GM19452 (cell line): ENCODE measurements around the gene PML.

Source experiments
- ATAC-seq: cut with Tn5 transposase; IDR thresholded peaks from one replicate; pipeline ENCODE4 v1.9.1; 2021; ENCODE audit not compliant: unreplicated experiment

PML gene

GRCh38 chr15:73994413-73994883 lies at the start of gene PML:
TSS of gene PML (plus strand) at chr15:73994716. CDS start at chr15:73994813, 97 bp downstream.
- peak; percentile 77 for ATAC-seq

DNA sequence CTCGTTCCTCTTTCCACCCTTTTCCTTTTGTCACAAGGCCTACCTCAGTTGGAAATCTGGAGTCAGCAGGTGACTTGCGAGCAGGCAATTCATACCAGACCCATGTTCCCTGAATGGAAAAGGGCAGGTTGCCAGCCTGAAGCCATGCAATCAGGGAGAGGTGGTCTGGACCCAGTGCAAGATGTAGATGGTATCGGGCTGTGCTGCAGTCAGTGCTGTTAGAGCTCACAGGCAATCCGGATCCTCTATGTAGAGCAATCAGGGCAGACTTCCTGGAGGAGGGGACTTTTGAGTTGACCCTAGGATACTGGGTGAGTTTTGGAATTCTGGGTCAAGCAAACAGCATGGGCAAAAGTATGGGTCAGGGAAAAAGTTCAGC lies 49.4 kb upstream of the PML start:
- no peak for ATAC-seq

GRCh38 chr15:73946046-73946721 lies 48.3 kb upstream of the PML start:
- ATAC-seq, result no peak

DNA sequence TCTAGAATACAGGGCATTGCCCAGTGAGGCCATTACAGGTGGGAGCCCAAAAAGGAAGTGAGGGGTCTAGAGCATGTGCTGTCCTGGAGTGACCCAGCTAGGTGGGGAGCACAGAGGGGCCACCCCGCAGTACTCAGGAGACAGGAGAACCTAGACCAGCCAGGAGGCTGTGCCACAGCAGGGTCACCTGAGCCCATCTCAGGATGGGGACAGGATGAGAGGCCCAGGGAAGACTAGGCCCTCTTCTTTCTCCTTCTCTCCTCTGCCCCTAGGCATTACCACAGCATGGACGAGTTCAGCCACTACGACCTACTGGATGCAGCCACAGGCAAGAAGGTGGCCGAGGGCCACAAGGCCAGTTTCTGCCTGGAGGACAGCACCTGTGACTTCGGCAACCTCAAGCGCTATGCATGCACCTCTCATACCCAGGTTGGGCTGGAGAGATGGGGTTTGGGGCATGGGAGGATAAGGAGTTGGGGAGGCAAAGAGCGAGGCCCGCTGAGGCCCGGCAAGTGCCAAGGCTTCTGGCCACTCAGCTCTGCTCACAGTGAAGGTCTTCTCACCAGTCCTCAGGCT lies 47.6 kb upstream of the PML start:
- no peak for ATAC-seq

DNA sequence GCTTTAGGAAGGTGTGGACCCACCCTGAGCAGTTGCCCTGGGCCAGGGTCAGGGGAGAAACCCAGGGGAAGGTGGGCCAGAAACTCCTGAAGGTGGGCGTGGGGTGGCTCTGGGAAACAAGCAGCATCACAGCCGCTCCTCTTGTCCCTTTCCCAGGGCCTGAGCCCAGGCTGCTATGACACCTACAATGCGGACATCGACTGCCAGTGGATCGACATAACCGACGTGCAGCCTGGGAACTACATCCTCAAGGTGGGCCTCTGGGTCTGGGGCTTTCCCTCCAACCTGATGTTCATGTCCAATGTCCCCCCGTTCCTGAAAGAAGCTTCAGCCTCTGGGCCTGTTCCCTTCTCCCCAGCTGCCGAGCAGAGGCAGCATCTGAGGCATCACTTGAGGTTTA lies 46.9 kb upstream of the PML start:
- no peak for ATAC-seq

- ATAC-seq, result no peak
These were observed 46.1 kb upstream of the PML start for GRCh38 chr15:73948396-73948795.

DNA sequence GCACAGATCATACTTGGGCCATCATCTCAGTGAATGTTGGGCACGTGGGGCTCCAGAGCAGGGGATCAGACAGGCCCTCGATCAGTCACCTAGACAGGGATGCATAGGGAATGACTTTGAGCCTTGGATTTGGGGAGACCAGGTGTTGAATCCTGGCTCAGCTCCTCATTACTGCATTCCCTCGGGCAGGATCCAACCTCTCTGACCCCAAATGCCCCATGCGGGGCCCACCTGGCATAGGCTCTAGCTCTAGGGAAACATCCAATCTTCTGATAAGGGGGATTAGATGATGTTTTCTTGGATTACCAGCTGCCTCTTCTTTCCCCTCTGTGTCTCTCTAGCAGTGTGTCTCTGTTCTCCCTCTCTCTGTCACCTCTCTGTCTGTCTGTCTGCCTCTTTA lies 45.5 kb upstream of the PML start:
- no peak for ATAC-seq

DNA sequence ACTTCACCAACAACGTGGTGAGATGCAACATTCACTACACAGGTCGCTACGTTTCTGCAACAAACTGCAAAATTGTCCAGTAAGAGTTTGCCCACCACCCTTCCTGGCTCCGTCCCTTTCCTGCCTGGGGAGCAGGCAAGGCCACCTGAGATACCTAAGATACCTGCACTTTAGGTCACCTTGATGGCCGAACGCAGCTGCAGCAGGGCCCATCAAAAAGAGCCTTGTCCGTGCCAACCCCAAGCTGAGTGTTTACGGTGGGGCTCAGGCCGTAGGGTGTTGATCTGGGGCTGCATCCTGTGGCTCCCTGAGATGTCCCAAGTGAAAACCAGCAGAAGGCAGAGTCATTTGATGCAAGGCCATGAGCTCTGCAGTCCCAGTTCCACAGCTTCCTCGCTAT lies 45.0 kb upstream of the PML start:
- no peak for ATAC-seq

DNA sequence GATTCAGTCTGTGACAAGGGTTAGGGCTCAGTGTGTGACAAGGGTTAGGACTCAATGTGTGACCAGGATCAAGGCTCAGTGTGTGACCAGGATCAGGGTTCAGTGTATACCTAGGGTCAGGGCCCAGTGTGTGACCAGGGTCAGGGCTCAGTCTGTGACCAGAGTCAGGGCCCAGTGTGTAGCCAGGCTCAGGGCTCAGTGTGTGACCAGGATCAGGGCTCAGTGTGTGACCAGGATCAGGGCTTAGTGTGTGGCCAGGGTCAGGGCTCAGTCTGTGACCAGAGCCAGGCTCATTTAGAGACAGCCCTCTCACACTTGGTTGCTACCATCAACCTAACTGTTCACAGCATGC lies 44.1 kb upstream of the PML start:
- no peak for ATAC-seq

DNA sequence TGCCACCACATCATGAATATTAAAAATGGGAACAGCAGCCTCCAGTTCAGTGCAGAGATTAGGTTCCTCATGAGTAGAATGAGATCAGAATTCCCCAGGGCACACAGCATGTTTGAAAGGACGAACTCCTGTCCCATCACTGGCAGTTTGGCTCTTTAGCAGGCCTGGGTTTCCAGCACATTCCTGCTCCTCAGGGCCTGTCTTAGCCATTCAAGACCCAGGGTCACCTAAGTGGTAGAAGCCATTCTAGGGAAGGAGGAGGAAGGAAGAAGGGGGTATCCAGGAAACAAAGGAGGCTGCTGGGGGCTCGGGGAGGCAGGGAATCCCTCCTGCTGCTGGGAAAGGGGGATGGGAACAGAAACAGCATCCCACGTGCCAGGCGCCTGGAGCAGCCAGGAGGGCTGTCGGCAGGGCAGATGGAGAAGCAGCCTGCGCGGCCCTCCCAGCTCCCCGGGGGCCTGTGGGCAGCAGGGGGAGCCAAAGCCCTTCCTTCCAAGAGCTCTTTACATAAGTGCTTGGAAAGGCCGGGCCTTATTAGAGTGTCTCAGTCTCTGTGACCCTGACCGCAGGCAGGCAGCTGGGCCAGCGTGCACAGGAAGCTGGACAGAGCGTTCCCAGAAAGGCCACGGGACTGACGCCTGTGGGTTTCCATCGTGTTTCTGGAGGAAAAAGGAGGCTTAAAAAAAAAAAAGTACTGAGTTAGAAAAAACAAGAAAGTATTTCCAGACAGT lies 43.5 kb upstream of the PML start:
- ATAC-seq, result no peak

DNA sequence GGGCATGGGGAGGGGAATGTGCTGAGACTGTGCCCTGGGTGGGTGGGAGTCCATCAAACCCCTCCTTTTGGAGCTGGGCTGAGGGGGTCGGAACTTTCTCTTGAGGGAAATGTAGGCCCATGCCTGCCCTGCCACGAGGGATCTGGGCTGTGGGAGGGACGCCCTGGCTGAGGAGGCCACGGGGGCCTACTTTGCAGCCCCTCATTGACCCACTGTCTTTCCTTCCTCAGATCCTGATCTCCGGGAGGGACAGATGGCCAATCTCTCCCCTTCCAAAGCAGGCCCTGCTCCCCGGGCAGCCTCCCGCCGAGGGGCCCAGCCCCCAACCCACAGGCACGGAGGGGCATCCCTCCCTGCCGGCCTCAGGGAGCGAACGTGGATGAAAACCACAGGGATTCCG lies 42.9 kb upstream of the PML start:
- no peak for ATAC-seq

- no peak for ATAC-seq
These were observed 42.2 kb upstream of the PML start for GRCh38 chr15:73952171-73952912.

DNA sequence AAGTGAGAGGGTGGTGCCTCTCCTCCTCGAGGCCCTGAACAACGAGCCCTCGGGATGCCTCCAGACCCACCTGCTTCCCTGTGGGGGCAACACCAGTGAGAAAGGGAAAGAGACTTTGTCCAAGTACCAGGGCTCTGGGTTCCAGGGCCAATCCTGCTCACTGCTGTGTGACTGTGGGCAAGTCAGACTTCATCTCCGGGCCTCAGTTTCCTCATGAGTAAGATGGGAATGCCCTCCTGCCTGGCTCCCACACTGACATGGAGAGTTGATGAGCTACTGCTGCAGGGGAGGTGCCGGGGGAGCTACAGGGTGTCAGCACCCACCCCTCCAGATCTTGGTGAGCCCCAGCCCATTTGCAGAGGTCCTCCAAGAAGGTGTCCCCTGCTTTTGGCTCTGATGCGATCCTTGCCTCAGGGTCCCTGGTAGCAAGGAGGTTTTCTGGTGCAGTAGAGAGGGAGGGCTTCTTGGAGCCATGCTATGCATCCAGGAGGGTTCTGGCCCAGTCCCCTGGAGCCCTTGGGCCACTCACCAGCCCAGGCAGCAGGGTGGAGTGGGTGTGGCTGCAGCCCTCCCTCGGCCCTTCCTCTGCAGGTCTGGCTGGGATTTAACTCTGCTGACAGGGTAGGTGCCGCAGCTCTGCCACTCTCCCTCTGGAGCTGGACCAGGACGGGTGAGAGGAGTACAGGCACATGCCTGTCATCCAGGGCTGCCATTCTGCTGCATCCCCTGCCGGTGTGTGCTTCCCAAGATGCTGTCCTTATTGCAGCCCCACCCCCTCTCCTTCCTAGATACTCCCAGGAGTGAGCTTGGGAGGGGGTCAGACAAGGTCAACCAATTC lies 41.4 kb upstream of the PML start:
- no peak for ATAC-seq

DNA sequence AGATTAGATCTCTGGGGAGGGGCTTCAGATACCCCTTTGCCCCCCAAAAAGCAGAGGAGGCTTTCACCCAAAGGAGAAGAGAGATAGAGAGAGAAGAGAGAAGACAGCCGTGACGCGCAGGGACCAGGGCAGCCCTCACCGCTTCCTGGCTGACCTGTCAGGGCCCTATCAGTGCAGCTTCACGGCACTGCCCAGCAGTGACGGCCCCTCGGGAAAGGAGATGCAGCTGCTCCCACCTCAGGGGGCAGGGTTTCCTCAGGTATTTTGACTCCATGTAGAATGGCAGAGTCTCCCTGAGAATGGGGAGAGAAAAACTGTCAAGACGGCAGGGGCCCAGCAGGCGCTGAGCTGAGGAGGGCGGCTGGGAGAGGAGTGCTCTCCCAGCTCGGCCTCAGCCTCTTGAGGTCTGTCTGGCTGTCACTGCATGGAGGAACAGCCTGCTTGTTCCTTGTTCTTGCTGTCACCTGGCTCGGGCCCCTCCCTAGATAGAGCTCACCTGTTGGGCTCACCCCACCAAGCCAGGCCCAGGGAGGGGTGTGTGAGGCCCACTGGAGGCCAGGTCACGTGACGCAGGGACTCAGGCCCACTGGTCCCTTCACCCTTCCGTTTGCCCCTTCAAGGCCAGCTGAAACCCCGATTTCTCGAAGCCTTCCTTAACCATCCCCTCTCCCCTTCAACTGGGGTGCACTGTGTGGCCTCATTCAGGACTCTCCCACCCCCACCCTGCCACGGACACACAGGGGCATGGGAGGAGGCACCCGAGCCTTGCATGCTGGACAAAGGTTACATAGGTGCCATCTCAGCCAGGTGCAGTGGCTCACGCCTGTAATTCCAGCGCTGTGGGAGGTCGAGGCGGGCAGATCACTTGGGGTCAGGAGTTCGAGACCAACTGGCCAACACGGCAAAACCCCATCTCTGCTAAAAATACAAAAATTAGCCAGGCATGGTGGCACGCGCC lies 40.0 kb upstream of the PML start:
- no peak for ATAC-seq

GRCh38 chr15:73955326-73955725 lies 39.2 kb upstream of the PML start:
- ATAC-seq, result no peak

GRCh38 chr15:73955861-73956742 lies 38.4 kb upstream of the PML start:
- ATAC-seq, result no peak

- no peak for ATAC-seq
These were observed 37.8 kb upstream of the PML start for GRCh38 chr15:73956743-73957135.

- no peak for ATAC-seq
These were observed 37.2 kb upstream of the PML start for GRCh38 chr15:73957276-73957675.

GRCh38 chr15:73957785-73958184 lies 36.7 kb upstream of the PML start:
- no peak for ATAC-seq
